Mesothelial cell of epicardium (in vitro differentiated cells): Measurements from ENCODE around the gene MED7. TPM values are rescaled to one million over a fixed set of nuclear protein-coding genes. Genes with fewer than 3 reads are reported as not detected.
A peak's percentile ranks its signal among the peaks of the same experiment; 100 is the strongest.
"Not testable (repeated sequence)": the region's sequence is repeated elsewhere in the genome, so short reads cannot be mapped to it uniquely, and the experiment has no call there.

ENCODE experiments used
- DNase-seq, 2 experiments: peaks; one replicate each; pipeline ENCODE4 v3.0.0; 2021; ENCODE audit warnings: low spot score in 2 of 2; ENCODE audit not compliant: unreplicated experiment in 2 of 2
- H3K27ac Mint-ChIP-seq: 2 replicates; pipeline ENCODE4 v1.8.0; 2021; ENCODE audit warnings: mixed read lengths
- H3K27me3 Mint-ChIP-seq: 2 replicates; pipeline ENCODE4 v1.8.0; 2021; ENCODE audit warnings: low read depth, mixed read lengths
- H3K36me3 Mint-ChIP-seq: 2 replicates; pipeline ENCODE4 v1.8.0; 2021; ENCODE audit warnings: mixed read lengths
- H3K4me1 Mint-ChIP-seq: 2 replicates; pipeline ENCODE4 v1.8.0; 2021; ENCODE audit warnings: mixed read lengths
- H3K4me3 Mint-ChIP-seq: 2 replicates; pipeline ENCODE4 v1.8.0; 2021; ENCODE audit warnings: mild to moderate bottlenecking, moderate library complexity, mixed read lengths
- H3K9me3 Mint-ChIP-seq: 2 replicates; pipeline ENCODE4 v1.8.0; 2021; ENCODE audit warnings: mixed read lengths
- total RNA-seq: library from RNA; stranded (reverse); gene quantifications from 3 replicates; pipeline ENCODE4 v1.2.1, GENCODE V29; 2021
- TF ChIP-seq, protein P1 (sequence below): fragments of 200-600 bp; sonication (generic); IDR thresholded peaks from one replicate; pipeline ENCODE4 v1.5.0; 2021; ENCODE audit warnings: antibody characterized with exemption; ENCODE audit not compliant: unreplicated experiment

The MED7 gene
- total RNA-seq, result 9.8 to 11.1 TPM (median 11.1 TPM) in 3 replicates

- peak within 1 kb of the TSS; percentile 91 for H3K4me3 Mint-ChIP-seq
- H3K9me3 Mint-ChIP-seq, result peaks cover 7% of the 10 kb centered on the region
- H3K27me3 Mint-ChIP-seq, result peaks cover 7% of the 10 kb centered on the region
- DNase-seq, result peak; percentile 80 to 84
- TF ChIP-seq, protein P1, sequence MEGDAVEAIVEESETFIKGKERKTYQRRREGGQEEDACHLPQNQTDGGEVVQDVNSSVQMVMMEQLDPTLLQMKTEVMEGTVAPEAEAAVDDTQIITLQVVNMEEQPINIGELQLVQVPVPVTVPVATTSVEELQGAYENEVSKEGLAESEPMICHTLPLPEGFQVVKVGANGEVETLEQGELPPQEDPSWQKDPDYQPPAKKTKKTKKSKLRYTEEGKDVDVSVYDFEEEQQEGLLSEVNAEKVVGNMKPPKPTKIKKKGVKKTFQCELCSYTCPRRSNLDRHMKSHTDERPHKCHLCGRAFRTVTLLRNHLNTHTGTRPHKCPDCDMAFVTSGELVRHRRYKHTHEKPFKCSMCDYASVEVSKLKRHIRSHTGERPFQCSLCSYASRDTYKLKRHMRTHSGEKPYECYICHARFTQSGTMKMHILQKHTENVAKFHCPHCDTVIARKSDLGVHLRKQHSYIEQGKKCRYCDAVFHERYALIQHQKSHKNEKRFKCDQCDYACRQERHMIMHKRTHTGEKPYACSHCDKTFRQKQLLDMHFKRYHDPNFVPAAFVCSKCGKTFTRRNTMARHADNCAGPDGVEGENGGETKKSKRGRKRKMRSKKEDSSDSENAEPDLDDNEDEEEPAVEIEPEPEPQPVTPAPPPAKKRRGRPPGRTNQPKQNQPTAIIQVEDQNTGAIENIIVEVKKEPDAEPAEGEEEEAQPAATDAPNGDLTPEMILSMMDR, result no peak
- peak within 1 kb of the TSS; percentile 92 for H3K27ac Mint-ChIP-seq
- peaks cover 19% of the 10 kb centered on the region for H3K36me3 Mint-ChIP-seq
- peaks cover 10% of the 10 kb centered on the region for H3K4me1 Mint-ChIP-seq
Measured at GRCh38 chr5:157142317-157143126, at the start of gene MED7. Gene MED7 (minus strand): TSS chr5:157142865. CDS start chr5:157139431, 3,434 bp downstream.

GRCh38 chr5:157189223-157189622 lies 46.6 kb upstream of the MED7 start:
- Mint-ChIP-seq H3K27ac (no peak overlapping the region), H3K9me3 (no peaks in the 10 kb centered on the region), H3K4me1 (no peaks in the 10 kb centered on the region), H3K4me3 (no peak overlapping the region), H3K27me3 (peaks cover 41% of the 10 kb centered on the region), H3K36me3 (no peaks in the 10 kb centered on the region)
- DNase-seq, result no peak
- TF ChIP-seq, protein P1, result no peak

GRCh38 chr5:157188270-157188669 lies 45.6 kb upstream of the MED7 start:
- Mint-ChIP-seq H3K4me1 (no peaks in the 10 kb centered on the region), H3K27me3 (peaks cover 37% of the 10 kb centered on the region), H3K9me3 (no peaks in the 10 kb centered on the region), H3K36me3 (no peaks in the 10 kb centered on the region), H3K27ac (no peak overlapping the region), H3K4me3 (no peak overlapping the region)
- DNase-seq, result no peak
- TF ChIP-seq, protein P1, result no peak

- H3K9me3 Mint-ChIP-seq, result no peaks in the 10 kb centered on the region
- H3K27me3 Mint-ChIP-seq, result peaks cover 31% of the 10 kb centered on the region
- H3K4me3 Mint-ChIP-seq, result no peak overlapping the region
- TF ChIP-seq, protein P1, result no peak
- no peak for DNase-seq
- no peak overlapping the region for H3K27ac Mint-ChIP-seq
- H3K36me3 Mint-ChIP-seq, result no peaks in the 10 kb centered on the region
- no peaks in the 10 kb centered on the region for H3K4me1 Mint-ChIP-seq
Measured at GRCh38 chr5:157187046-157187754, 44.5 kb upstream of the MED7 start.

DNA sequence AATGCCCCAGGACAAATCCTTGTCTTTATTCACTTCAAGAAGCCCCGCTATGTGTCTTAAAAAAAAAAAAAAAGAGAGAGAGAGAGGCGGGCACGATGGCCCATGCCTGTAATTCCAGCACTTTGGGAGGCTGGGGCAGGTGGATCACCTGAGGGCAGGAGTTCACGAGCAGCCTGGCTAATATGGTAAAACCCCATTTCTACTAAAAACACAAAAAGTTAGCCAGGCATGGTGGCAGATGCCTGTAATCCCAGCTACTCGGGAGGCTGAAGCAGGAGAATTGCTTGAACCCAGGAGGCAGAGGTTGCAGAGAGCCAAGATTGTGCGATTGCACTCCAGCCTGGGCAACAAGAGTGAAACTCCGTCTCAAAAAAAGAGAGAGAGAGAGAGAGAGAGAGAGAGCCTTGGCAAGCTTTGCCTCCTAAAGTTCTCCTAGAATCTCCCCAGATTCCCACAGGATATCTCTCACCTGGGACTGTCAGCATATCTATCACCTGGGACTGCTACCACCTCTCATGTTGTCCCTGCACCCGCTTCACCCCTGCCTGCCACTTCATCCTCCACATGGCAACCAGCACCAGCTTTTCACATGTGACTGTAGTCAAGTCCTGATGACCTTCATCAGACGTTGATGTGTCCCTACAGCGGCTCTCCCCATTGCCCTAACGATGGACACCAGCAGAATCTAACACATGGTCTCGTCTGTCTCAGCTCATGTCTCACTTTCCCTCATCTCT lies 43.8 kb upstream of the MED7 start:
- Mint-ChIP-seq H3K9me3 (no peaks in the 10 kb centered on the region), H3K27ac (no peak overlapping the region), H3K27me3 (peaks cover 32% of the 10 kb centered on the region), H3K36me3 (no peaks in the 10 kb centered on the region), H3K4me3 (no peak overlapping the region), H3K4me1 (no peaks in the 10 kb centered on the region)
- no peak for DNase-seq
- TF ChIP-seq, protein P1, result no peak

- not testable (repeated sequence) for H3K27ac Mint-ChIP-seq, H3K36me3 Mint-ChIP-seq, H3K9me3 Mint-ChIP-seq, H3K4me3 Mint-ChIP-seq, DNase-seq, H3K4me1 Mint-ChIP-seq
- H3K27me3 Mint-ChIP-seq, result peaks cover 38% of the 10 kb centered on the region
Measured at GRCh38 chr5:157185122-157185521, 42.5 kb upstream of the MED7 start.
